Measurements from ENCODE around the gene TMBIM4.

- TF ChIP-seq CTCF (IDR thresholded peaks at IDR 0.05; ENCODE audit: low read depth, low read length) = no peak
- TF ChIP-seq EZH2phosphoT487 (IDR thresholded peaks at IDR 0.05; ENCODE audit: low read depth) = no peak
Measured at GRCh38 chr12:66189889-66190288, 20.1 kb upstream of the TMBIM4 start.
